H9 (cell line): ENCODE data around the gene SORBS1. TPM values are rescaled to one million over a fixed set of nuclear protein-coding genes. Genes with fewer than 3 reads are reported as not detected.

Experiments
- DNase-seq: peaks from one replicate; pipeline ENCODE4 v3.0.0-alpha.2; 2017
- H2AFZ ChIP-seq: one replicate; pipeline ENCODE4 v1.6.1; 2013; ENCODE audit warnings: mild to moderate bottlenecking, low read length, control low read depth, moderate library complexity
- H2AK5ac ChIP-seq: 2 replicates; pipeline ENCODE4 v1.6.1; 2013; ENCODE audit warnings: low read length, control low read depth, mixed read lengths; ENCODE audit not compliant: insufficient read length
- H2BK120ac ChIP-seq: one replicate; pipeline ENCODE4 v1.6.1; 2013; ENCODE audit warnings: low read depth, mild to moderate bottlenecking, low read length, control low read depth, inconsistent platforms; ENCODE audit not compliant: poor library complexity, severe bottlenecking
- H2BK12ac ChIP-seq: 2 replicates; pipeline ENCODE4 v1.6.1; 2013; ENCODE audit warnings: low read length, control low read depth, mixed read lengths, low read depth; ENCODE audit not compliant: insufficient read length
- H2BK15ac ChIP-seq: 2 replicates; pipeline ENCODE4 v1.6.1; 2013; ENCODE audit warnings: low read depth, low read length, control low read depth
- H2BK20ac ChIP-seq: one replicate; pipeline ENCODE4 v1.6.1; 2013; ENCODE audit warnings: low read depth, mild to moderate bottlenecking, low read length, control low read depth, inconsistent platforms; ENCODE audit not compliant: poor library complexity, severe bottlenecking
- H2BK5ac ChIP-seq: 2 replicates; pipeline ENCODE4 v1.6.1; 2013; ENCODE audit warnings: low read length, control low read depth, mixed read lengths; ENCODE audit not compliant: insufficient read length
- H3K14ac ChIP-seq: 2 replicates; pipeline ENCODE4 v1.6.1; 2013; ENCODE audit warnings: low read length, control low read depth; ENCODE audit not compliant: insufficient read depth
- H3K18ac ChIP-seq: 2 replicates; pipeline ENCODE4 v1.6.1; 2013; ENCODE audit warnings: low read depth, mild to moderate bottlenecking, mixed read lengths, low read length, control low read depth; ENCODE audit not compliant: insufficient read length
- H3K23ac ChIP-seq: 2 replicates; pipeline ENCODE4 v1.6.1; 2013; ENCODE audit warnings: low read length, control low read depth, mixed read lengths, low read depth; ENCODE audit not compliant: insufficient read length
- H3K23me2 ChIP-seq: 2 replicates; pipeline ENCODE4 v1.6.1; 2013; ENCODE audit warnings: low read depth, mild to moderate bottlenecking, mixed read lengths, low read length, control low read depth; ENCODE audit not compliant: insufficient read length, poor library complexity, severe bottlenecking
- H3K27ac ChIP-seq: 2 replicates; pipeline ENCODE4 v1.5.1; 2013; ENCODE audit warnings: low read length, control low read depth, mixed read lengths, low read depth; ENCODE audit not compliant: insufficient read length
- H3K27me3 ChIP-seq: 2 replicates; pipeline ENCODE4 v1.6.1; 2013; ENCODE audit warnings: low read length, control low read depth, inconsistent platforms; ENCODE audit not compliant: insufficient read depth
- H3K4ac ChIP-seq: 2 replicates; pipeline ENCODE4 v1.6.1; 2013; ENCODE audit warnings: low read depth, mild to moderate bottlenecking, control low read depth, inconsistent platforms, low read length, moderate library complexity
- H3K4me1 ChIP-seq: 2 replicates; pipeline ENCODE4 v1.6.1; 2013; ENCODE audit warnings: low read length, control low read depth, inconsistent platforms; ENCODE audit not compliant: insufficient read depth
- H3K4me2 ChIP-seq: 2 replicates; pipeline ENCODE4 v1.6.1; 2013; ENCODE audit warnings: low read length, control low read depth, mixed read lengths; ENCODE audit not compliant: insufficient read length, insufficient read depth
- H3K56ac ChIP-seq: 2 replicates; pipeline ENCODE4 v1.6.1; 2013; ENCODE audit warnings: low read depth, mild to moderate bottlenecking, mixed read lengths, low read length, control low read depth; ENCODE audit not compliant: insufficient read length
- H3K79me1 ChIP-seq: 2 replicates; pipeline ENCODE4 v1.6.1; 2013; ENCODE audit warnings: low read depth, mild to moderate bottlenecking, moderate library complexity, low read length, control low read depth, inconsistent platforms; ENCODE audit not compliant: insufficient read depth, poor library complexity, severe bottlenecking
- H3K79me2 ChIP-seq: 2 replicates; pipeline ENCODE4 v1.6.1; 2013; ENCODE audit warnings: low read length, control low read depth, inconsistent platforms; ENCODE audit not compliant: insufficient read depth
- H3K9ac ChIP-seq: 2 replicates; pipeline ENCODE4 v1.6.1; 2013; ENCODE audit warnings: low read length, control low read depth, mixed read lengths; ENCODE audit not compliant: insufficient read length; ENCODE audit errors: extremely low read depth
- H3K9me3 ChIP-seq: one replicate; pipeline ENCODE4 v1.6.1; 2013; ENCODE audit warnings: low read depth, low read length, inconsistent platforms; ENCODE audit not compliant: control insufficient read depth
- H3T11ph ChIP-seq: one replicate; pipeline ENCODE4 v1.6.1; 2013; ENCODE audit warnings: mild to moderate bottlenecking, low read length, control low read depth, inconsistent platforms
- H4K20me1 ChIP-seq: one replicate; pipeline ENCODE4 v1.6.1; 2013; ENCODE audit not compliant: control insufficient read depth, insufficient read length, insufficient read depth
- H4K5ac ChIP-seq: 2 replicates; pipeline ENCODE4 v1.6.1; 2013; ENCODE audit warnings: low read depth, mild to moderate bottlenecking, mixed read lengths, low read length, control low read depth; ENCODE audit not compliant: insufficient read length
- H4K8ac ChIP-seq: replicated peaks from 2 replicates; pipeline ENCODE4 v1.6.1; 2013; ENCODE audit warnings: low read length, control low read depth, mixed read lengths, low read depth; ENCODE audit not compliant: insufficient read length
- H4K91ac ChIP-seq: 2 replicates; pipeline ENCODE4 v1.6.1; 2013; ENCODE audit warnings: low read depth, mild to moderate bottlenecking, moderate library complexity, mixed read lengths, low read length, control low read depth; ENCODE audit not compliant: insufficient read length
- H3K27ac Mint-ChIP-seq, 3 experiments: 2 replicates in 2 of 3; 3 replicates in 1 of 3; pipeline ENCODE4 v1.8.0; 2020 to 2021; ENCODE audit warnings: mixed read lengths in 3 of 3, mild to moderate bottlenecking in 1 of 3, moderate library complexity in 1 of 3
- H3K27me3 Mint-ChIP-seq: 2 replicates; pipeline ENCODE4 v1.8.0; 2021; ENCODE audit warnings: low read depth, mild to moderate bottlenecking, moderate library complexity, mixed read lengths
- H3K36me3 Mint-ChIP-seq, 3 experiments: 2 replicates in 2 of 3; 3 replicates in 1 of 3; pipeline ENCODE4 v1.8.0; 2020 to 2021; ENCODE audit warnings: low read depth in 3 of 3, mixed read lengths in 3 of 3; ENCODE audit not compliant: insufficient read depth in 1 of 3
- H3K4me1 Mint-ChIP-seq, 2 experiments: 2 replicates each; pipeline ENCODE4 v1.8.0; 2020; ENCODE audit warnings: mixed read lengths in 2 of 2
- H3K4me3 Mint-ChIP-seq, 2 experiments: 2 replicates in 1 of 2; 3 replicates in 1 of 2; pipeline ENCODE4 v1.8.0; 2020 to 2021; ENCODE audit warnings: mild to moderate bottlenecking in 2 of 2, mixed read lengths in 2 of 2, moderate library complexity in 1 of 2
- H3K9me3 Mint-ChIP-seq, 2 experiments: 2 replicates in 1 of 2; 3 replicates in 1 of 2; pipeline ENCODE4 v1.8.0; 2020; ENCODE audit warnings: mild to moderate bottlenecking in 2 of 2, mixed read lengths in 2 of 2, moderate library complexity in 1 of 2
- CTCF ChIP-seq: fragments of 200-600 bp; sonication (generic); conservative IDR thresholded peaks from 3 replicates; pipeline ENCODE4 v1.8.0; 2021; ENCODE audit warnings: antibody characterized with exemption, mild to moderate bottlenecking
- WGBS: extraction: QIAGEN DNeasy Blood & Tissue Kit; methylation state at CpG from one replicate; pipeline ENCODE4 v1.1.7; 2013; ENCODE audit warnings: missing lambda C conversion rate, low lambda C conversion rate, mixed read lengths; ENCODE audit not compliant: insufficient read length; ENCODE audit errors: extremely low coverage; 5-methylcytosine and 5-hydroxymethylcytosine counted together
- total RNA-seq: library from RNA; stranded (reverse); gene quantifications from 2 replicates; pipeline ENCODE4 v1.2.1, GENCODE V29; 2021

SORBS1 gene
- total RNA-seq, 1 experiment from 2014 or later = 24.3 TPM

- H2BK12ac ChIP-seq = no peak overlapping the region
- DNase-seq = no peak
- H3K56ac ChIP-seq = no peak overlapping the region
- Mint-ChIP-seq H3K4me1 (peaks cover 27 to 30% of the 10 kb centered on the region in 2 experiments), H3K4me3 (no peak overlapping the region), H3K36me3 (no peaks in the 10 kb centered on the region), H3K27ac (no peak overlapping the region), H3K27me3 (peaks cover 31% of the 10 kb centered on the region), H3K9me3 (no peaks in the 10 kb centered on the region)
- H3K4ac ChIP-seq = no peak overlapping the region
- no peak overlapping the region for H3K27ac ChIP-seq
- peaks cover 14% of the 10 kb centered on the region for H3K4me1 ChIP-seq
- H2BK5ac ChIP-seq = no peak overlapping the region
- H4K91ac ChIP-seq = no peak overlapping the region
- no peak overlapping the region for H3K4me2 ChIP-seq
- no peak overlapping the region for H3K23ac ChIP-seq
- H3K23me2 ChIP-seq = no peaks in the 10 kb centered on the region
- H4K5ac ChIP-seq = no peak overlapping the region
- H4K8ac ChIP-seq = no peak overlapping the region
- no peak overlapping the region for H2AK5ac ChIP-seq
- H3T11ph ChIP-seq = no peak overlapping the region
- TF ChIP-seq CTCF = no peak
- no peaks in the 10 kb centered on the region for H4K20me1 ChIP-seq
- no peak overlapping the region for H3K18ac ChIP-seq
- H2BK120ac ChIP-seq = no peak overlapping the region
- H2BK15ac ChIP-seq = no peak overlapping the region
- no peaks in the 10 kb centered on the region for H3K27me3 ChIP-seq
- no peaks in the 10 kb centered on the region for H3K79me2 ChIP-seq
- H3K79me1 ChIP-seq = no peaks in the 10 kb centered on the region
- no peak overlapping the region for H3K9ac ChIP-seq
- H3K9me3 ChIP-seq = no peaks in the 10 kb centered on the region
- no peak overlapping the region for H2AFZ ChIP-seq
- H2BK20ac ChIP-seq = no peak overlapping the region
- WGBS = no CpG with 5 or more reads among the region's 3 CpGs
- H3K14ac ChIP-seq = no peak overlapping the region
Measured at GRCh38 chr10:95306318-95306650, 254.9 kb downstream of the SORBS1 start.
